DMS79 treated with DMSO at 0.1 percent for 48 hours (cell line): ENCODE results near the gene SCNM1.

Experiments
- DNase-seq: peaks from one replicate; lab custom pipeline; 2025; lab: John Stamatoyannopoulos, UW

The SCNM1 gene

GRCh38 chr1:151165738-151166504 is at the start of gene SCNM1, which contains the start of gene LYSMD1:
Gene SCNM1, plus strand, starts transcription at chr1:151166144. Its CDS starts 9 bp downstream, at chr1:151166153.
Gene LYSMD1, minus strand, starts transcription at chr1:151165902. Its CDS starts 644 bp downstream, at chr1:151165258.
- DNase-seq = peak; percentile 99

GRCh38 chr1:151124763-151125403 is 41.1 kb upstream of the SCNM1 start:
- no peak for DNase-seq

- DNase-seq = no peak
Observed at GRCh38 chr1:151128800-151129199, 37.1 kb upstream of the SCNM1 start.

GRCh38 chr1:151130987-151131586 is 34.9 kb upstream of the SCNM1 start:
- peak; percentile 89 for DNase-seq

- no peak for DNase-seq
Observed at GRCh38 chr1:151131701-151132334, 34.1 kb upstream of the SCNM1 start.

- DNase-seq = no peak
Observed at GRCh38 chr1:151132335-151133017, 33.5 kb upstream of the SCNM1 start.

- no peak for DNase-seq
Observed at GRCh38 chr1:151133018-151133806, 32.7 kb upstream of the SCNM1 start.

GRCh38 chr1:151134396-151134795 is 31.5 kb upstream of the SCNM1 start:
- no peak for DNase-seq

GRCh38 chr1:151134991-151135390 is 31.0 kb upstream of the SCNM1 start:
- no peak for DNase-seq

GRCh38 chr1:151135433-151136385 is 30.2 kb upstream of the SCNM1 start:
- no peak for DNase-seq

- DNase-seq = no peak
Observed at GRCh38 chr1:151137789-151138188, 28.2 kb upstream of the SCNM1 start.

GRCh38 chr1:151142411-151143056 is 23.4 kb upstream of the SCNM1 start:
- DNase-seq = no peak

GRCh38 chr1:151143057-151143435 is 22.9 kb upstream of the SCNM1 start:
- DNase-seq = no peak

GRCh38 chr1:151143986-151144385 is 22.0 kb upstream of the SCNM1 start:
- DNase-seq = no peak

- DNase-seq = peak; percentile 34
Observed at GRCh38 chr1:151144474-151145303, 21.3 kb upstream of the SCNM1 start.

- DNase-seq = peak; percentile 25
Observed at GRCh38 chr1:151145304-151146071, 20.5 kb upstream of the SCNM1 start.

GRCh38 chr1:151146072-151146411 is 19.9 kb upstream of the SCNM1 start:
- peak; percentile 28 for DNase-seq
